ENCODE measurements around the gene ODAD2. TPM values are rescaled to one million over a fixed set of nuclear protein-coding genes. Genes with fewer than 3 reads are reported as not detected.
"Not testable (repeated sequence)": the region's sequence is repeated elsewhere in the genome, so short reads cannot be mapped to it uniquely, and the experiment has no call there.

The ODAD2 gene
- total RNA-seq, 1 donor from 2014 or later: 6.6 TPM

- no peaks in the 10 kb centered on the region for H3K9me3 Mint-ChIP-seq
- H3K36me3 Mint-ChIP-seq (ENCODE audit: low read depth): no peaks in the 10 kb centered on the region
- TF ChIP-seq CTCF (conservative IDR thresholded peaks at IDR 0.05): no peak
- no peaks in the 10 kb centered on the region for H3K27me3 Mint-ChIP-seq (ENCODE audit: low read depth)
- no peaks in the 10 kb centered on the region for H3K4me1 Mint-ChIP-seq
- DNase-seq (ENCODE audit: low read depth, low spot score): no peak
- no peak overlapping the region for H3K4me3 Mint-ChIP-seq
- no peak overlapping the region for H3K27ac Mint-ChIP-seq (ENCODE audit: unreplicated experiment)
These were observed 12.1 kb downstream of the ODAD2 start for GRCh38 chr10:27986821-27987220.

DNA sequence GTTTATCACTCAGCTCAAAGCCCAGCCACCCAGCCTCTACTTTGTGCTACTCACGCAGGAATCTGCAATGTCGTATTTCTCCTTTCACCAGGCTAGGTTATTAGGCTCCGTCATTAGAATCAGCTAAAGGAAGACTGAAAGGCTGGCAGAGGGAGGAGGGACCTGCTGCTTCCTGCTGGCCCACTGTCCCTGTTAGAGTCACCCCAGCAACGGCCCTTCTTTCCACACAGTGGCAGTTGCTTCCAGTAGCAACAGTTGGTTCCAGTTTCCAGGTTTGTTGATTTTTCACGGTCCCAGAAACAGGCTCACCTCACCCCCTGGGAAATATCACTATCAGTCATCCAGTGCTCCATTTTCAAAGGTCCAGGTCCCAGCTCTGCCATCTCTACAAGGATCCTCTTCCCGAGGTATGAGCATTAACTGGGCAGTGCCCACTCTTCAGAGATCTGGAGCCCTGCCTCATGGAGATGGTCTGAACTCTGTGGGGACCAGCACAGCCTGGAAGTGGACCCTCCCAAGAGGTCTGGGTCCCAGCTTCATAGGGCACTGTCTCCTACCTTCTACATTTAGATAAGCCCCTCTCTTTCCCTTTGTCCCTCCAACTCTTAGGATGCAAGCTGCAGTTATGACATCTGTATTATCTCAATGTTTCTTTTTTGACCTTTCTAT is 15.9 kb downstream of the ODAD2 start:
- no peak for TF ChIP-seq CTCF (conservative IDR thresholded peaks at IDR 0.05)
- H3K27me3 Mint-ChIP-seq (ENCODE audit: low read depth): no peaks in the 10 kb centered on the region
- no peaks in the 10 kb centered on the region for H3K4me1 Mint-ChIP-seq
- no peak overlapping the region for H3K27ac Mint-ChIP-seq (ENCODE audit: unreplicated experiment)
- H3K36me3 Mint-ChIP-seq (ENCODE audit: low read depth): peaks cover 3% of the 10 kb centered on the region
- H3K4me3 Mint-ChIP-seq: no peak overlapping the region
- peaks cover under 1% of the 10 kb centered on the region for H3K9me3 Mint-ChIP-seq
- DNase-seq (ENCODE audit: low read depth, low spot score): no peak

DNA sequence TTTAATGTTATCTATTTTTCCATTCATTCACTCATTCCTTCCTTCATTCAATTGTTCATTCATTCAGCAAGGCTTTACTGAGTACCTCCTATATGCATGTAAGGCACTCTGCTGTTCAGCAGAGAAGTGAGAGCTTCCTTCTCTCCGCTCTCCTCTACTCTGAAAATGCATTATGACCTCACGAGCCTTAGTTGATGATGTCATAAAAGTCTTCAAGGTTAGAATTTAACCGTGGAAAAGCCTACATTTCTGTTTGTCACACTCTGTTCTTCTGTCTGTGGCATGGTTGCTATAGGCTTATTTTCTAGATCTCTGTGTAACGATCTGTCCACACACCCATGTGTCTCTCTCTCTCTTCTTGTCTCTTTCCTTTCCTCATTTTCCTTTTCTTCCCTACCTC is 17.1 kb downstream of the ODAD2 start:
- TF ChIP-seq CTCF (conservative IDR thresholded peaks at IDR 0.05): no peak
- no peak for DNase-seq (ENCODE audit: low read depth, low spot score)
- H3K4me3 Mint-ChIP-seq: no peak overlapping the region
- H3K4me1 Mint-ChIP-seq: no peaks in the 10 kb centered on the region
- peaks cover 6% of the 10 kb centered on the region for H3K9me3 Mint-ChIP-seq
- peaks cover 8% of the 10 kb centered on the region for H3K36me3 Mint-ChIP-seq (ENCODE audit: low read depth)
- H3K27me3 Mint-ChIP-seq (ENCODE audit: low read depth): no peaks in the 10 kb centered on the region
- no peak overlapping the region for H3K27ac Mint-ChIP-seq (ENCODE audit: unreplicated experiment)

DNA sequence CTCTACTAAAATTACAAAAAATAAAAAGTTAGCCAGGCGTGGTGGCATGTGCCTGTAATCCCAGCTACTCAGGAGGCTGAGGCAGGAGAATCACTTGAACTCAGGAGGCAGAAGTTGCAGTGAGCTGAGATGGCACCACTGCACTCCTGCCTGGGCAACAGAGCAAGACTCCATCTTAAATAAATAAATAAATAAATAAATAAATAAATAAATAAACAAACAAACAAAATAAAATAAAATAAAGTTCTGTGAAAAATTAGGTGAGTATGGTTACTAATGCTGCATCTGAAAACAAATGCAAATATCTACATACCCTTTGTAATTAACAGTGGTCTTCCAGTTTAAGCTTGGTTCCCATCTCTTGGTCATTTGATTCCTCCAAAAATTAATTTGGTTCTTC is 28.1 kb downstream of the ODAD2 start:
- H3K27me3 Mint-ChIP-seq (ENCODE audit: low read depth); H3K4me1 Mint-ChIP-seq; H3K36me3 Mint-ChIP-seq (ENCODE audit: low read depth); H3K9me3 Mint-ChIP-seq; H3K27ac Mint-ChIP-seq (ENCODE audit: unreplicated experiment); H3K4me3 Mint-ChIP-seq; DNase-seq (ENCODE audit: low read depth, low spot score): not testable (repeated sequence)

- not testable (repeated sequence) for H3K4me1 Mint-ChIP-seq; H3K27ac Mint-ChIP-seq (ENCODE audit: unreplicated experiment); H3K27me3 Mint-ChIP-seq (ENCODE audit: low read depth); DNase-seq (ENCODE audit: low read depth, low spot score); H3K4me3 Mint-ChIP-seq; H3K9me3 Mint-ChIP-seq; H3K36me3 Mint-ChIP-seq (ENCODE audit: low read depth)
These were observed 28.9 kb downstream of the ODAD2 start for GRCh38 chr10:27969931-27970330.

DNA sequence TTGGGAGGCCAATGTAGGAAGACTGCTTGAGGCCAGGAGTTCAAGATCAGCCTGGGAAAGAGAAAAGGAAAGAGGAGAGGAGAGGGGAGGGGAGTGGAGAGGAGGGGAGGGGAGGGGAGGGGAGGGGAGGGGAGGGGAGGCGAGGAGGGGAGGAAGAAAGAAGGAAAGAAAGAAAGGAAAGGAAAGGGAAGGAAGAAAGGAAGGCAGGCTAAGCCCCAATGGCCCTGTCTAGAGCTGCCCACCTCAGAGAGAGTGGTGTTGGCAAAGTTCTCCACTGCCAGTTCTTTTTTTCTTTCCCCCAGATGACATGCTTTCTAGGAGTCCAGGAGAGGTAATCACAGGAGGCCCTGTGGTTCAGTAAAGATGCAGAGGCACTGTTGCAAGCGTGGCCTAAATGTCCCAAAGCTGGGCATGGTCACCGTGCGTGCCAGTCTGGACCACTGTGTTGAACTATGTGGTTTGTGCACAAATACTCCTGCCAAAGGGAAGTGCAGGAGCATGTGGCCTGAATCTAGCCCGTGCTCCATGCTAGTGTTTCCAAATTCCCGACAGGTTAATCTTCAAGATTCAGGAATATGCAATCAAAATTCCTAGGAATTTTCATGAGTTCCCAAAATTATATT is 39.7 kb downstream of the ODAD2 start:
- no peak for DNase-seq (ENCODE audit: low read depth, low spot score)
- H3K4me3 Mint-ChIP-seq: no peak overlapping the region
- H3K27ac Mint-ChIP-seq (ENCODE audit: unreplicated experiment): no peak overlapping the region
- no peaks in the 10 kb centered on the region for H3K27me3 Mint-ChIP-seq (ENCODE audit: low read depth)
- no peak for TF ChIP-seq CTCF (conservative IDR thresholded peaks at IDR 0.05)
- H3K4me1 Mint-ChIP-seq: no peaks in the 10 kb centered on the region
- no peaks in the 10 kb centered on the region for H3K36me3 Mint-ChIP-seq (ENCODE audit: low read depth)
- H3K9me3 Mint-ChIP-seq: no peaks in the 10 kb centered on the region

- H3K4me3 Mint-ChIP-seq; H3K9me3 Mint-ChIP-seq; H3K27ac Mint-ChIP-seq (ENCODE audit: unreplicated experiment); H3K27me3 Mint-ChIP-seq (ENCODE audit: low read depth); H3K36me3 Mint-ChIP-seq (ENCODE audit: low read depth); H3K4me1 Mint-ChIP-seq; DNase-seq (ENCODE audit: low read depth, low spot score): not testable (repeated sequence)
These were observed 40.5 kb downstream of the ODAD2 start for GRCh38 chr10:27958383-27958782.
